HG03108 (cell line): ENCODE measurements around the gene BCL2L1.
"Not testable (repeated sequence)": the region's sequence is repeated elsewhere in the genome, so short reads cannot be mapped to it uniquely, and the experiment has no call there.

ENCODE experiments used
- ATAC-seq: cut with Tn5 transposase; IDR thresholded peaks from one replicate; pipeline ENCODE4 v1.9.1; 2021; ENCODE audit warnings: moderate library complexity; ENCODE audit not compliant: unreplicated experiment

Gene BCL2L1

DNA sequence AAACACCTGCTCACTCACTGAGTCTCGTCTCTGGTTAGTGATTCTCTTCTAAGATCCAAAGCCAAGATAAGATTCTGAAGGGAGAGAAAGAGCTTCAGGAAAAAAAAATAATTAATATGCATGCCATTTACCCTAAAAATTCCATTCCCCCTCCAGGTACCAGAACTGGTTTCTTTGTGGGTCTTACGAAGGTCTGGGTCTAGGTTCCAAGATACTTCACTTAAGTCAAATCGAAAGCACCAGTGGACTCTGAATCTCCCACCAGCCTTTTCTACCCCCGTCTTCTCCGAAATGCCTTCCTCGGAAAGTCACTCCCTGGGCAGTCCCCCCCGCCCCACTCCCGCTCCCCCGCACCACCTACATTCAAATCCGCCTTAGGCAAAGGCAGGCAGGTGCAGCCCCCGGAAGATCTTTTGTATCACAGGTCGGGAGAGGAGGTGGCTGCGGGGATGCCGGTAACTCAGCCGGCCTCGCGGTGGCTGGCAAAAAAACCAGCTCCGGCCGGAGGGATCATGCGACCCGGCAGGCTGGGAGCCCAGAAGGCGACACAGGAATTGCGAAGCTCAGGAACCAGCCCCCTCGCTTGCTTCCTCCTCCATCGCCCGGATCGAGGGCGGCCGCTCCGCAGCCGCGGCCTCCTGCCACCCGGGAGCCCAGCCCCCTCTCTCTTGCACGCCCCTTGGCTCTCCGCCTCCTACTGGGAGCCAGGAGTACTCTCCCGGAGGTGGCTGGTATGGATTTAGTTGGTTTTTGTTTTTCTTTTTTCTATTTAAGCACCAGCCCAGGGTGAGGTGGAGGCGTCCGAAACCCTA is at the start of gene BCL2L1:
BCL2L1 (minus strand) TSS at position 612 of the 812 bp plus-strand sequence. CDS start 650 bp downstream, outside the sequence.
- peak; percentile 17 for ATAC-seq

DNA sequence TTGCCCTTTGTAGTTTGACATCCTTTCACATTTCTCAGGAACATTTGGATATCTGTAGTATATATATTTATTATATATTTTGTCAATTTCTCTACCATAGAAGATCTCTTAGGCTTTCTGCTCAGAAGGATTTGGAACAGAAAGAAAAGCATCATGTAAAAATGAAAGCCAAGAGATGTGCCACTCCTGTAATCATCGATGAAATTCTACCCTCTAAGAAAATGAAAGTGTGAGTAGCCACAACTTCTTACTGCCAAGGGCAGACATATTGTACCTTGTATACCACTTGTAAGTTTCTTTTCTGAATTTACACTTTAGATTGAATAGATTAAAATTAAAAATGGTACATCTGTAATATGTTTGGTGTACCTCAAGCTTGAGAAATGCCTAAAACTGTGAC is 47.6 kb upstream of the BCL2L1 start:
- no peak for ATAC-seq

DNA sequence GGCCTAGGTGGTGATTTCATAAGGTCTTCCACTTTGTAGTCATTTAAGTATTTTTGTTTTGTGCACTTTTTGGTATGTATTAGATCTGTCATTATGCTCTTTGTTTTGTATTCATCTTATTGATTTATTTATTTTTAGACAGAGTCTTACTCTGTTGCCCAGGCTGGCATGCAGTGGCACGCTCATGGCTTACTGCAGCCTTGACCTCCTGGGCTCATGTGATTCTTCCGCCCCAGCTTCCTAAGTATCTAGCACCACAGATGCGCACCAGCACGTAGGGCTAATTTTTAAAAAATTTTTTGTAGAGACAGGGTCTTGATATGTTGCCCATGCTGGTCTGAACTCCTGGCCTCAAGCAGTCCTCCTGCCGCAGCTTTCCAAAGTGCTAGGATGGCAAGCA is 47.0 kb upstream of the BCL2L1 start:
- no peak for ATAC-seq

DNA sequence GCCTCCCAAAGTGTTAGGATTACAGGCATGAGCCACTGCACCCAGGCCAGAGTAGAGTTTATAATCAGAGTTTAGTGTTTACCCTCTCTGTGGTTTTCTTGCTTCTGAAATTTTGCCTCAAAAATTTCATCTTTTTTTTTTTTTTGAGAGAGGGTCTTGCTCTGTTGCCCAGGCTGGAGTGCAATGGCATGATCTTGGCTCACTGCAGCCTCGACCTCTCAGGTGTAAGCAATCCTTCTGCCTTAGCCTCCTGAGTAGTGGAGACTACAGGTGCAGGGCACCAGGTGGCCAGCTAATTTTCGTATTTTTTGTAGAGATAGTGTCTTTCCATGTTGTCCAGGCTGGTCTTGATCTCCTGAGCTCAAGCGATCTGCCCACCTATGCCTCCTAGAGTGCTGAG is 45.1 kb upstream of the BCL2L1 start:
- no peak for ATAC-seq

DNA sequence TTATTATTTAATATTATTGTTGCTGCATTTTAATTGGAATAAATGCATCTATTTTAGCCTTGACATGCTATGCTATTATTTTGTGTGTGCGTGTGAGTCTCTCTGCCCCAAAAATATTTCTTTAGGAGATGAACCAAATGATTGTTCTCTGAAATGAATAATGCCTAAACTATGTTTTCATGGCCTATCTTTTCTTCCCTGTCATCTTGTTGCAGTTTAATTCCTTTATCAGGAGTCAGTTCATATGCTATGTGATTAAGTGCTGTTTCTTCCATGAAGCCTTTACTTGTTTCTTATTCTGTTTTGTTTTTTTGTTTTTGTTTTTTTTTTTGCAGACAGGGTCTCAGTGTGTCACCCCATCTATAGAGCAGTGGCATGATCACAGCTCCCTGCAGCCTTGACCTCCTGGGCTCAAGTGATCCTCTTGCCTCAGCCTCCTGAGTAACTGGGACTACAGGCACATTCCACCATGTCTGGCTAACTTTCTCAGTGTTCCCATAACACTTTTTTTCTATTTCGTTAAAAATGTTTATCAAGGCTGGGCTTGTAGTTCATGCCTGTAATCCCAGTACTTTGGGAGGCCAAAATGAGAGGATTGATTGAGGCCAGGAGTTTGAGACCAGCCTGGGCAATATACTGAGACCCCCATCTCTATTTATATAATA is 42.1 kb upstream of the BCL2L1 start:
- no peak for ATAC-seq

DNA sequence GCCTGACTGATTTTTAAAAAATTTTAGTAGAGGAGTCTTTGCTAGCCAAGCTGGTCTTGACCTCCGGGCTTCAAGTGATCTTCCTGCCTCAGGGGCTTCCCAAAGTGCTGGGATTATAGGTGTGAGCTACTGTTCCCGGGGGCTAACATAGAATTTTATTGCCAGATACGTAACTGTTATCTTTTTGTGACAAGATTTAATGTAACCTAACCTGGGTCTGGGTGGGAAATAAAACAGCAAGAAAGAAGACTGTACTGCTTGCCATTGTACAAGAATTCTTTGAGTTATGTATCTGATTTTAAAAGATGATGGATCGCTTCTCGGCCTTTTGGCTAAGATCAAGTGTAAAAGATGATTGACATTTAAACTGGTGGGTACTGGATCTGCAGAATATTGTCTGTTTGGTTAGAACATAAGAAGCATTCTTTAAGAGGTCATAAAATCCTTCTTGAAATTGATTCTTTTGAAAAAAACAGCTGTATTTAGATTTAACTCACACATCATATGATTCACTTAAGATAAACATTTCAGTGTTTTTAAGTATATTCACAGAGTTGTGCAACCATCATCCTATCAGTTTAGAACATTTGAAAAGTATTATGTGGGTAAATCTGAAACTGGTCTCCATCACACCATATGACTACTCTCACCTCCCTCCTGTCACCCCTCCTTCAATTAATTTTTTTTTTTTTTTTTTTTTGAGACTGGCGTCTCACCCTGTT is 38.0 kb upstream of the BCL2L1 start:
- ATAC-seq, result no peak

DNA sequence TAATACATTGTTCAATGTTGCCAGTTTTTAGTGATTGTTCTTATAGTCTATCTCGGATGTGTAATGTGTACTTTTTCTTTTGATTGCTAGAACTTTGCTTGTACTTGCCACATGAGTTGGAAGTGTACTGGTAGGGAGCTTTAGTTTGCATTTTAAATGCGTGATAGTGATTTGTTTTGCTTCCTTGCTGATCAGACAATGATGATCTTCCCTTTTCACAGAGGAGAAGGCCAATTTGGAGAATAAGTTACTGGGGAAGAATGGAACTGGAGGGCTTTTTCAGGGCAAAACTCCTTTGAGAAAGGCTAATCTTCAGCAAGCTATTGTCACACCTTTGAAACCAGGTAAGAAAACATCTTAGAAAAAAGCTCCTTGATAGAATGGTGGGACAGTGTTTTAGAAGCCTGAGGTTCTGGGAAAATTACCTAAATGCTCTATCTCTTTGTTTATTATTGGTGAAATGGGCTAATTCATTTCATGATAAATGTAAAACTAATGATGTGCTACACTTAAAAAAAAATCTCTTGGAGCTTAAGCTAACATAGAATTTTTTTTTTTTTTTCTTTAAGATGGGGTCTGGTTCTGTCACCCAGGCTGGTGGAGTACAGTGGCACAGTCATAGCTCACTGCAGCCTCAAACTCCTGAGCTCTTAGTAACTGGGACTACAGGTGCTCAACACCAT is 37.3 kb upstream of the BCL2L1 start:
- ATAC-seq, result no peak

DNA sequence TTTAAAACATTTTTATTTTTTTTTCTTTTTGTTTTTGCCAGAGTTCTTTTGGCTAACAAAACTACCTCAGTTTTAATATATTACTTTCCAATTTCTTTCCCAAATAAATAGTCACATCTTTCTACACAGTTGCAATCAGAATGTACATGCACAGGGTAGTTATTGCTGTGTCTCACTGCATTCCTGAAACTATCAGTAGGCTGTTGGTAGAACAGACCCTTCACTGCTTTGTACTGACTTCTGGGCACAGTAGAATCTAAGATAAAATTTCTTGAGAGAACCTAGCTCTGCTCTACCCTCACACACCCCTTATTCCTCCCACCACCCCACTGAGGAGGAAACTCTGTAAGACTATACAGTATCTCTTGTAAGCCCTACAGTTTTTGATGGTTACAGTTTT is 36.3 kb upstream of the BCL2L1 start:
- ATAC-seq, result no peak

DNA sequence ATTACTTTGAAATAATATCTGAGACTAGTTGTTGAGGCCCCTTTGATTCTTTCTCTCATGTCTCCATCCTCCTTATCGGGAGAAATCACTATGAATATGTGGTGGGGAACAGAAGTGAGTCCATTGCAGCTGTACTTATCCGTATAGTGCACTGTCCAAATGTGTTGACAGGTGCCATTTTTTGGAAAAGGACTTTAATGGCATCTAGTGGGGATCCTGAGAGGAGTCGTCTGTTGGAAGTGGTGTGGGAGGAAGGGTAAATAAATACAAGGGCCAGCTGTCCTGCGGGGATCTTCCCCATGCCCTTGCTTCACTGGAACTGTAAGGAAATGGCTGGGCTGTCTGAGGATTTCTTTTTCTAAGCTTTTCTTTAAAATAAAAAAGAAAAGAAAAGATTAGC is 35.9 kb upstream of the BCL2L1 start:
- no peak for ATAC-seq

DNA sequence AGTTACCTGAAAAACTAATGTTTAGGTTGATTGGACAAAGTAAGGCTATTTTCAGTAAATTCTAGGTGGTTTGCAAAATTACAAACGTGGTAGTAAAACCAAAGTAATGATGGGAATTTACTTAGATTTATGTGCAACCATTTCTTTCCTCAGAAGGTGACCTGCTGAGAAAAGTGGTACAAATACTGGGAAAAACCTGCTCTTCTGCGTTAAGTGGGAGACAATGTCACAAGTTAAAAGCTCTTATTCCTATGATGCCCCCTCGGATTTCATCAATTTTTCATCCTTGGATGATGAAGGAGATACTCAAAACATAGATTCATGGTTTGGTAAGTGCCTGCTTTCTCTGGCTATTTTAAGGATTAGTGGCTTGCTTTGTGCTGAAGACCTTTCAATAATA is 34.6 kb upstream of the BCL2L1 start:
- ATAC-seq, result no peak

DNA sequence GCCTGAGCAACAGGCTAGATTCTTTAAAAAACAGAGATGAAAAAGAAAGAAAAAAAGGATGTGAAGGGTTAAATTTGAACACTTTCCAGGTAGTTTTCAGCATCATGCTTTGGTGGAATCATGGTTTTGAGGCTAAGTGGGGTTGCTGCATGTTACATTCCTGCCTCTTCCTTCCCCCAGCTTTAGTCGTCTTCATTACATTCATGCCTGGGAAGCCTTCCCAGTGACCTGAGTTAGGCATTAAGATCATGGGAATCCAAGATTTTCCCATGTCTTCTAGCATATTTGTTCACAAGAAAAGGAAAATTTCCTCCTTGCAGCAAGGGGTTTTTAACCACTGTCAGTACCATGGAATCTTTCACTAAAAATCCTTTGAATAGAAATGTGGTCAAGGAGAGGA is 28.5 kb upstream of the BCL2L1 start:
- no peak for ATAC-seq

DNA sequence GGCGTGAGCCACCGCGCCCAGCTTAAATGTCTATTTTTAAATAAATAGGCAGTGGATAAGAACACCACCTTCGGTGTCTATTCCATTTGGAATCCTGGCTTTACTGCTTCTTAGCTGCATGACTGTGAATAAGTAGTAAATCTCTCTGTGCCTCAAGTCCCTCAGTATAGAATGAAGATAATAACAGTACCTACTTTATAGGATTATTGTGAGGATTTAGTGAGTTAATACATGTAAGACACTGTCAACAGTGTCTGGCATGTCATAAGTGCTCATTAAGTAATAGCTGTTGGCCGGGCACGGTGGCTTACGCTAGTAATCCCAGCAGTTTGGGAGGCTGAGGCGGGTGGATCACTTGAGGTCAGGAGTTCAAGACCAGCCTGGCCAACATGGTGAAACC is 26.6 kb upstream of the BCL2L1 start:
- ATAC-seq, result no peak

DNA sequence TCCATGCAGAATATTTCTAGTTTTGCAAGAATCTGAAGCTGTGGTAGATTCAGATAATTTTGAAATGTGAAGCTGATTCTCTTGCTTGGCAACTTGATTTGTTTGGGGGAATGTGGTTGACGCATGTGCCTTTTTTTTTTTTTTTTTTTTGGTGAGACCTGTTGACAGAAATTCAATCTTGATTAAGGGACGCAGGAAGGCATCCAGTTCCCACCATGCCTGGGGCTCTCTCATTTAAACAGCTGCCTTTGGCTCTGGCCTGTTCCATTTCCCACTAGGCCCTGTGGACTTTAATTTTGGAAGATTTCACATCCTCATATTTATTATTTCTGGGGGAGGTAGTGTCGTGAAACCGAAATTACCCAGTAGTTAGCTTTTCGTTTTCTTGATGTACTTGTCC is 25.0 kb upstream of the BCL2L1 start:
- no peak for ATAC-seq

DNA sequence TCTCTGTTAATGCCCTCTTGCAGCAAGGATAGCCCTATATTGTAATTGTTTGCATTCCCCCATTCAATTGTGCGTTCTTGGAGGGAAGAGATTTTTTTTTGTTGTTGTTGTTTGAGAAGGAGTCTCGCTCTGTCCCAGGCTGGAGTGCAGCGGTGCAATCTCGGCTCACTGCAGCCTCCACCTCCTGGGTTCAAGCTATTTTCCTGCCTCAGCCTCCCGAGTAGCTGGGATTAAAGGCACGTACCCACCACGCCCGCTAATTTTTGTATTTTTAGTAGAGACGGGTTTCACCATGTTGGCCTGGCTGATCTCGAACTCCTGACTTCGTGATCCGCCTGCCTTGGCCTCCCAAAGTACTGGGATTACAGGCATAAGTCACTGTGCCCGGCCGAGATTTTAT is 24.4 kb upstream of the BCL2L1 start:
- not testable (repeated sequence) for ATAC-seq

DNA sequence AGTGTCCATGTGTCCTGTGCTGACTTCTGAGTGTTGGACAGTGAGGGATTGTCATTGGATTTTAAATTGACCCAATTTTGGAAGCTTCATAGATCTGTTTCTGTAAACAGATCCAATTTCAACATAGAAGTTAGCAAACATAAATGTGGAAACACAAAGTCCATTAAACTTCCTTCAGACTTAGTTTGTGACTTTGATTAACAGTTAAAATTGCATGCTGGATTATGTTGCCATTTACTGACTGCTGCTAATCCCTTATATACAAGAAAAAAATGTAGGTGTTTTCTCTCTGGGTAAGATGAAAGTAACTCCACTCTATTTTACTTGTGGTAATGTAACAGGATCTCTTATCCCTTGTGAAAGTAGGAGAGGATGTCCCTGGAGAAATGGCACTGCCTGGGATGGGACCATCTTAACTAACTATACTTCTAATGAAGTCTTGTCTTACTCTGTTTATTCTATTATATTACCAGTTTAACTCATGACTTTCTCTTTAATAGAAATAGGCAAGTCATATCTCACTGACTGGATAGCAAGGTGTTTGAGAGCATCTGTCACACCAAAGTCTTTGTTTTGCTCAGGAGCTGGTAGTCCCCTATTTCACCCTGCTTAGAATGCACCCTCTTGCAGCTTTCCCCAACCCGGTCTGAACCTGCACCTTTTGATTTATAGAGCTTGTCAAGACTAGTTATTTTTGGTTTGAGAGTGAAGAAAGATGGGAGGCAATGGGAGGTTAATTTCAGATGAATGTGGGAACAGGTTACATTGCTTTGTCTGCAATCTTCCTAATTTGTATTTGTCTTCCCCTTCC is 23.6 kb upstream of the BCL2L1 start:
- ATAC-seq, result no peak

DNA sequence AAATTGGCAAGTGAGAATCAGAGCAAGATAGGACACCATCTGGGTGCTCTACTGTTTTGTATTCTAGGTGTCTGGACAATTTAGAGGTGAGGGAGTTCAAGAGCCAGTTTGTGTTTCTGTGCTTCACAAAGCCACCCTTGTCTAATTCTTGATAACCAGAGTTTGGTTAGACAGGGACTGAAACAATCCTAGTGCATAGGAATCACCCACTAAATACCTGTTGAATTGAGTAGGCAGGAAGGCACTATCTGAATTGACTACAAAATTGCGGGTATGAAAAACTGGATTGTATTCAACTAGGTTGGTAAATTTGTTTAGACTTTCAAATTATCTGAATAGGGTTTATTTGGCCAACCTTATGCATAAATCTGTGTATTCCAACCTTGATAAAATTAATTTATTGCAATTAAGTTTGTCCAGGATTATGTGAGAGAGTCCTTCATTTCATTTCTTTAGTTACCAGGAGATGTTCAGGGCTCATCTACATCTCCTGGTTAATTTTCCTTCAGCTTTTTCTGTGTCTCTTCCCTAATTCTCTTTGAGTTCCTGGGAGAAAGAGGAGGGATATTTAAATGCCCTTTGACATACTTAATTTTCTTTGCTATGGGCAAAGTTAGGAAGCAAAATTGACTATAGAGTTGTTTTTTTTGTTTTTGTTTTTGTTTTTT is 18.1 kb upstream of the BCL2L1 start:
- ATAC-seq, result no peak

DNA sequence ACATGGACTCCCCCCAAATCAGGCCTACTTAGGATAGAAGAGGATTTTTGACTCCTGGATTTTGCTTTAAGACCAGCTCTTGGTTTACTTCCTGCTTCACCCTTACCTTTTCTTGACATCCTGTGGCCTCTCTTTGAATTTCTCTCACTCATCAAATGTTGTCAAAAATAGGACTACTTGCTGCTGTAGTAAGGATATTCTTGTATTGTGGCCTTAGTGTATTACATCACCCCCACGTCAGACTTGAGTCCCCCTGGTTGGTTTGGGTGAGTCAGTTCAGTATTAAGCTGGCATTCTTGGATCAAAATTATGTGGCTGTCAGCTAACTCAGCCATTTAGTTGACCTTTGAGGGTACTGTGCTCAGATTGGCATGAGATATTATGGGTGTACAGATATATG is 17.5 kb upstream of the BCL2L1 start:
- no peak for ATAC-seq

DNA sequence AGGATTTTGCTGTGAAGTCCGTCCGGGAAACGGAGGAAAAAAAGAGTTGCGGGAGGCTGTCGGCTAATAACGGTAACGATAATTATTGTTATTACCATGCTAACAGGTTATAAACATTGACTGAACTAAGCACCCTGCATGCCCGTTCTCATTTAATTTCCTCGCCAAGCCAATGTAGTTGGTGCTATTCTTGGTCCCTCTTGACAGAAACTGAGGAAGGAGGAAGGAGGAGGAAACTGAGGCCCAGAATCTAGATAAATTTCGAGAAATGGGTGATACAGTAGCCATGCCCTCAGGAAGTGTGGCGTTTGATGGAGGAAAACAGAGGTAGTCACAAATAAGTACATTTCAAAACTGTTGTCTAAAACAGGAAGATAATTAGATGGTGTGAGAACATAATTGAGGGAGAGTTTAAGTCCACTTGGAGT is 16.9 kb upstream of the BCL2L1 start:
- no peak for ATAC-seq

DNA sequence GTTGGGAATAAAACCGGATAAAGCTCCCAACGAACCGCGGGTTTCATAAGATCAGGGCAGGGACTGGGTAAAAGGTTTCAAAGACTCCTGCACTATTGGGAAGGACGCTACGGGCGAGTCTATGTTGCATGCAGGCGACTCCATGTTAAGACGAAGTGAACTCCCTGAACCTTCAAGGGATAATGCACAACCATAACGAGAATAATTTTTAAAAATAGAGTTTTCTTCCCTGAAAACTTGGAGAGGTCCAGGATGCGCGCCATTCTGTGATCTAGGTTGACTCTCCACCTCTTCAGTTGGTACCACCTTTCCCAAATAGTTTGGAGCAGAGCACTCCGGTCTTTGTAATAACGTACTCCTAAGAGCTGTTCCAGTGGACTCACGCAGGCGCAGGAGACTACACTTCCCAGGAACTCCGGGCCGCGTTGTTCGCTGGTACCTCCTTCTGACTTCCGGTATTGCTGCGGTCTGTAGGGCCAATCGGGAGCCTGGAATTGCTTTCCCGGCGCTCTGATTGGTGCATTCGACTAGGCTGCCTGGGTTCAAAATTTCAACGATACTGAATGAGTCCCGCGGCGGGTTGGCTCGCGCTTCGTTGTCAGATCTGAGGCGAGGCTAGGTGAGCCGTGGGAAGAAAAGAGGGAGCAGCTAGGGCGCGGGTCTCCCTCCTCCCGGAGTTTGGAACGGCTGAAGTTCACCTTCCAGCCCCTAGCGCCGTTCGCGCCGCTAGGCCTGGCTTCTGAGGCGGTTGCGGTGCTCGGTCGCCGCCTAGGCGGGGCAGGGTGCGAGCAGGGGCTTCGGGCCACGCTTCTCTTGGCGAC is 16.3 kb upstream of the BCL2L1 start, which contains the start of gene TPX2:
TPX2 (plus strand) TSS at position 562 of the 821 bp plus-strand sequence. CDS start 18,187 bp downstream, outside the sequence.
- peak; percentile 93 for ATAC-seq
